ENCODE data around the gene DNAH2.

GRCh38 chr17:7729816-7730215, 12.3 kb downstream of the DNAH2 start:
- no peak for TF ChIP-seq CTCF (IDR thresholded peaks at IDR 0.05)
- TF ChIP-seq EZH2phosphoT487 (IDR thresholded peaks at IDR 0.05) = no peak

Data from neural progenitor cell (in vitro differentiated cells).